A549 (cell line): Measurements from ENCODE around the gene SNTN. TPM values are rescaled to one million over a fixed set of nuclear protein-coding genes. Genes with fewer than 3 reads are reported as not detected.

Source experiments
- ATAC-seq, 2 experiments: fragments of 200-7000 bp in 1 of 2; fragments of >200 bp in 1 of 2; cut with Nextera tagmentation in 1 of 2; cut with Tn5 transposase in 1 of 2; 3 replicates each; pipeline versions ENCODE4 v1.8.0 to v1.9.1; 2018 to 2020; ENCODE audit warnings: mild to moderate bottlenecking in 1 of 2, moderate library complexity in 1 of 2
- CTCF ChIA-PET: fragments of 300-600 bp; sonication (Branson Sonifier 250); formaldehyde crosslinking; extraction: SDS; loops from one replicate; lab custom pipeline; 2021; ENCODE audit warnings: antibody characterized with exemption, inconsistent platforms; lab: Yijun Ruan, JAX
- POLR2A ChIA-PET: fragments of 350-600 bp; formaldehyde crosslinking; extraction: SDS; loops from one replicate; lab custom pipeline; 2021; ENCODE audit warnings: antibody characterized with exemption, inconsistent platforms; lab: Yijun Ruan, JAX
- DNase-seq, 2 experiments: peaks; one replicate each; pipeline versions ENCODE4 v3.0.0 to v3.0.0-alpha.2; 2011 to 2016; ENCODE audit warnings: low read depth in 1 of 2, low spot score in 1 of 2
- FAIRE-seq: peaks from 2 replicates; lab custom pipeline; 2011; peaks lifted over from hg19 to GRCh38; lab: Jason Lieb, UNC
- H3K27ac ChIP-seq, 2 experiments: fragments of >200 bp; sonication (Bioruptor Twin); formaldehyde crosslinking; 3 replicates each; pipeline ENCODE4 v1.5.1; 2016 to 2017
- H3K4me1 ChIP-seq: fragments of >200 bp; sonication (Bioruptor Twin); formaldehyde crosslinking; 3 replicates; pipeline ENCODE4 v1.6.1; 2016
- H3K4me2 ChIP-seq: fragments of >200 bp; sonication (Bioruptor Twin); formaldehyde crosslinking; 3 replicates; pipeline ENCODE4 v1.6.1; 2016
- H3K4me3 ChIP-seq: fragments of >200 bp; sonication (Bioruptor Twin); formaldehyde crosslinking; 3 replicates; pipeline ENCODE4 v1.5.1; 2016
- H3K9me3 ChIP-seq: fragments of >200 bp; sonication (Bioruptor Twin); formaldehyde crosslinking; 3 replicates; pipeline ENCODE4 v1.6.1; 2016
- ATOH8 ChIP-seq: fragments of 250-450 bp; sonication (Bioruptor Pico); IDR thresholded peaks from 2 replicates; pipeline ENCODE4 v1.5.0; 2020; ENCODE audit warnings: low read depth, mild to moderate bottlenecking, moderate library complexity
- CBX8 ChIP-seq: fragments of 200-600 bp; sonication (generic); IDR thresholded peaks from 2 replicates; pipeline ENCODE4 v1.6.1; 2016
- CEBPB ChIP-seq, 2 experiments: fragments of >200 bp in 1 of 2; sonication (Bioruptor Twin) in 1 of 2; formaldehyde crosslinking in 1 of 2; IDR thresholded peaks; 2 replicates each; pipeline ENCODE4 v1.6.1; 2012 to 2016
- CHD2 ChIP-seq: fragments of 150-350 bp; IDR thresholded peaks from 2 replicates; pipeline ENCODE4 v1.6.1; 2014; ENCODE audit warnings: low read length; ENCODE audit not compliant: partially characterized antibody
- ELK1 ChIP-seq: fragments of 150-350 bp; IDR thresholded peaks from 2 replicates; pipeline ENCODE4 v1.6.1; 2014; ENCODE audit warnings: low read depth, mild to moderate bottlenecking, low read length
- EP300 ChIP-seq, 2 experiments: fragments of >200 bp; sonication (Bioruptor Twin); formaldehyde crosslinking; IDR thresholded peaks; 2 replicates in 1 of 2; 3 replicates in 1 of 2; pipeline ENCODE4 v1.6.1; 2016 to 2017
- FOSB ChIP-seq: fragments of 250-450 bp; sonication (Bioruptor Pico); IDR thresholded peaks from 2 replicates; pipeline ENCODE4 v1.5.0; 2020; ENCODE audit warnings: mild to moderate bottlenecking, moderate library complexity
- FOSL2 ChIP-seq, 2 experiments: fragments of 450-650 bp in 1 of 2; fragments of >200 bp in 1 of 2; sonication (Bioruptor Twin) in 1 of 2; formaldehyde crosslinking; IDR thresholded peaks; 2 replicates each; pipeline versions ENCODE4 v1.5.0 to v1.6.1; 2016 to 2020; ENCODE audit warnings: mild to moderate bottlenecking in 1 of 2, moderate library complexity in 1 of 2
- FOXS1 ChIP-seq: fragments of 250-450 bp; sonication (Bioruptor Pico); IDR thresholded peaks from 2 replicates; pipeline ENCODE4 v1.5.0; 2020; ENCODE audit warnings: mild to moderate bottlenecking, moderate library complexity
- HDAC2 ChIP-seq: fragments of 200-600 bp; sonication (generic); IDR thresholded peaks from 2 replicates; pipeline ENCODE4 v1.6.1; 2016
- HES2 ChIP-seq: fragments of >200 bp; sonication (Bioruptor Twin); formaldehyde crosslinking; IDR thresholded peaks from 2 replicates; pipeline ENCODE4 v1.6.1; 2016
- KDM1A ChIP-seq: fragments of 200-600 bp; sonication (generic); IDR thresholded peaks from 2 replicates; pipeline ENCODE4 v1.6.1; 2016; ENCODE audit warnings: low read depth, mild to moderate bottlenecking
- MAFK ChIP-seq: fragments of 450-650 bp; IDR thresholded peaks from 2 replicates; pipeline ENCODE4 v1.6.1; 2014; ENCODE audit not compliant: partially characterized antibody
- MAZ ChIP-seq: fragments of 150-350 bp; IDR thresholded peaks from 2 replicates; pipeline ENCODE4 v1.6.1; 2014; ENCODE audit warnings: antibody characterized with exemption, low read depth, low read length, borderline replicate concordance
- MYC ChIP-seq: IDR thresholded peaks from 2 replicates; pipeline ENCODE4 v1.6.1; 2012; ENCODE audit warnings: mild to moderate bottlenecking, inconsistent platforms, low read length, improper control_type of control experiment, borderline replicate concordance
- NFE2L2 ChIP-seq: fragments of 150-350 bp; conservative IDR thresholded peaks from 2 replicates; pipeline ENCODE4 v1.6.1; 2014; ENCODE audit warnings: low read length
- NPAS2 ChIP-seq: fragments of 250-450 bp; sonication (Bioruptor Pico); IDR thresholded peaks from 2 replicates; pipeline ENCODE4 v1.8.0; 2022; ENCODE audit warnings: mild to moderate bottlenecking, moderate library complexity, borderline replicate concordance
- PHF8 ChIP-seq: fragments of 200-600 bp; sonication (generic); IDR thresholded peaks from 2 replicates; pipeline ENCODE4 v1.6.1; 2016; ENCODE audit warnings: low read depth, mild to moderate bottlenecking, antibody characterized with exemption, moderate library complexity, borderline replicate concordance
- POLR2AphosphoS2 ChIP-seq: conservative IDR thresholded peaks from 2 replicates; pipeline ENCODE4 v1.6.1; 2012; ENCODE audit warnings: low read length, improper control_type of control experiment, inconsistent platforms
- RAD21 ChIP-seq, 2 experiments: fragments of >200 bp in 1 of 2; sonication (Bioruptor Twin) in 1 of 2; formaldehyde crosslinking in 1 of 2; IDR thresholded peaks in 1 of 2; conservative IDR thresholded peaks in 1 of 2; 2 replicates in 1 of 2; 3 replicates in 1 of 2; pipeline ENCODE4 v1.6.1; 2012 to 2018; ENCODE audit warnings: inconsistent platforms in 1 of 2
- REST ChIP-seq: fragments of 200-600 bp; sonication (generic); IDR thresholded peaks from 2 replicates; pipeline ENCODE4 v1.6.1; 2016; ENCODE audit warnings: antibody characterized with exemption, mild to moderate bottlenecking, moderate library complexity
- SREBF2 ChIP-seq: fragments of 450-650 bp; IDR thresholded peaks from 2 replicates; pipeline ENCODE4 v1.6.1; 2014; ENCODE audit warnings: mild to moderate bottlenecking, moderate library complexity
- TP53 ChIP-seq: fragments of 250-450 bp; sonication (Bioruptor Pico); IDR thresholded peaks from 2 replicates; pipeline ENCODE4 v1.5.0; 2021; ENCODE audit warnings: mild to moderate bottlenecking, moderate library complexity
- ZC3H11A ChIP-seq: fragments of 450-650 bp; IDR thresholded peaks from 2 replicates; pipeline ENCODE4 v1.6.1; 2014; ENCODE audit warnings: antibody characterized with exemption, mild to moderate bottlenecking
- ZNF302 ChIP-seq: fragments of 250-450 bp; sonication (Bioruptor Pico); IDR thresholded peaks from 2 replicates; pipeline ENCODE4 v1.9.0; 2021; ENCODE audit warnings: inconsistent platforms, mild to moderate bottlenecking, moderate library complexity
- ZSCAN20 ChIP-seq: fragments of 250-450 bp; sonication (Bioruptor Pico); IDR thresholded peaks from 2 replicates; pipeline ENCODE4 v1.8.0; 2022; ENCODE audit warnings: mild to moderate bottlenecking, moderate library complexity
- WGBS: methylation state at CpG from one replicate; pipeline ENCODE4 v1.1.6; 2017; ENCODE audit errors: missing lambda C conversion rate; 5-methylcytosine and 5-hydroxymethylcytosine counted together
- polyA plus RNA-seq, 4 experiments: library from polyadenylated mRNA; depleted of rRNA in 3 of 4; stranded (reverse); fragments of >200 nt; fragmentation: RNase III in 1 of 4; extraction: RNeasy Plus Mini Kit Qiagen cat#74134 plus additional on column Dnase treatment in 1 of 4; gene quantifications; 2 replicates in 3 of 4; 3 replicates in 1 of 4; pipeline ENCODE4 v1.2.3, GENCODE V29; 2011 to 2017
- TF ChIP-seq, protein P1 (sequence below): fragments of >200 bp; sonication (Bioruptor Twin); formaldehyde crosslinking; IDR thresholded peaks from 3 replicates; pipeline ENCODE4 v1.5.1; 2016
- TF ChIP-seq, protein P2 (sequence below): fragments of 450-650 bp; IDR thresholded peaks from 2 replicates; pipeline ENCODE4 v1.6.1; 2014; ENCODE audit warnings: antibody characterized with exemption
- TF ChIP-seq, protein P3 (sequence below): IDR thresholded peaks from 2 replicates; pipeline ENCODE4 v1.6.1; 2012

Gene SNTN
- polyA plus RNA-seq, 2 of the 4 experiments (the other 2 are of a cell fraction), result not detected

DNA sequence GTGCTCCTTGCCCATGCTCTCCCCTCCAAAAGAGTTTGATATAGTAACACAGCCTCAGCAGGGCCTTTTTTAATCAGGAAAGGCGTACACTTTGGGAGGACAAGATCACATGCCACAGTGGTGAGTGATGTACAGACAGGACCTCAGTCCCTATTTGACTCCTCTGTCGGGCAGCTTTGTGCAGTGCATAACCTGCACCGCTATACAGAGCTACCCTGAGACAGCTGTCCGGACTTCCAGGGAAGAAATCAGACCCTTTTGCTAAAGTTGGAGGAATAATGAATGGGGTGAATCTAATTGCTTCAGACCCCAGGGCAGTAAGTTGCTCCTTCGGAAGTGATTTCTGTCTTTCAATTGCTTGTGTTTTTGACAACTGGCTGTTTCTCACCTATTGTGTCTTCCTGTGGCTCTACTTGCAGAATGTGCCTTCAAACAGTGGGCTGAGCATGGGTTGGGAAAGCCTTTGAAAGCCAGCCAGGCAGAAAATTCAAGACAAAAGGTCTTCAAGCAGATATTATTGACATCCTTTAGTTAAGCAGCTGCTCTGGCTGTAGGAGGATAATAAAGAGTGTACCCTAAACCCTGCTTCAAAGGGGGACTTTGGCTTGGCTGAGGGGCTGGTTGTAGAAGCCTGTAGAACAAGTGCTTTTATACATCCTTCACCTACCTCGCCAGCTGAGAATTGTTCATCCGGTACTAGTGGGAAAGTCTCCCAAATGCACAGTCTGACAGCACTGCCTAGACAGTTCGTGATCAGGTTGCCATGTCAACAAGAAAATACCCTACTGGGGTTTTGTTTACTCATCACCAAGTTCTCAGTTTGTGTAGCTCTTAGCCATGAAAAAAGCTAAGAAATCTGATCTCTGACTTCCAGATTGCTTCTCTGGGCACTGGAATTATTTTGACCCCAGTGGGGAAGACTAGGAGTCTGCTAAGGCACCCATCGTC is 35.1 kb downstream of the SNTN start:
- H3K27ac ChIP-seq, result no peak overlapping the region
- POLR2A ChIA-PET, result no interaction called here
- FAIRE-seq, result no peak
- H3K4me3 ChIP-seq, result no peak overlapping the region
- H3K4me2 ChIP-seq, result no peak overlapping the region
- TF ChIP-seq MYC, result no peak
- TF ChIP-seq FOSB (CRISPR knock-in tag), result no peak
- TF ChIP-seq TP53 (CRISPR knock-in tag), result no peak
- TF ChIP-seq FOXS1 (CRISPR knock-in tag), result no peak
- TF ChIP-seq ELK1, result no peak
- TF ChIP-seq MAFK, result no peak
- TF ChIP-seq HDAC2, result no peak
- TF ChIP-seq, protein P1, sequence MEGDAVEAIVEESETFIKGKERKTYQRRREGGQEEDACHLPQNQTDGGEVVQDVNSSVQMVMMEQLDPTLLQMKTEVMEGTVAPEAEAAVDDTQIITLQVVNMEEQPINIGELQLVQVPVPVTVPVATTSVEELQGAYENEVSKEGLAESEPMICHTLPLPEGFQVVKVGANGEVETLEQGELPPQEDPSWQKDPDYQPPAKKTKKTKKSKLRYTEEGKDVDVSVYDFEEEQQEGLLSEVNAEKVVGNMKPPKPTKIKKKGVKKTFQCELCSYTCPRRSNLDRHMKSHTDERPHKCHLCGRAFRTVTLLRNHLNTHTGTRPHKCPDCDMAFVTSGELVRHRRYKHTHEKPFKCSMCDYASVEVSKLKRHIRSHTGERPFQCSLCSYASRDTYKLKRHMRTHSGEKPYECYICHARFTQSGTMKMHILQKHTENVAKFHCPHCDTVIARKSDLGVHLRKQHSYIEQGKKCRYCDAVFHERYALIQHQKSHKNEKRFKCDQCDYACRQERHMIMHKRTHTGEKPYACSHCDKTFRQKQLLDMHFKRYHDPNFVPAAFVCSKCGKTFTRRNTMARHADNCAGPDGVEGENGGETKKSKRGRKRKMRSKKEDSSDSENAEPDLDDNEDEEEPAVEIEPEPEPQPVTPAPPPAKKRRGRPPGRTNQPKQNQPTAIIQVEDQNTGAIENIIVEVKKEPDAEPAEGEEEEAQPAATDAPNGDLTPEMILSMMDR, result no peak
- no peak for TF ChIP-seq CBX8
- no peak for TF ChIP-seq NPAS2 (CRISPR knock-in tag)
- no peak for TF ChIP-seq RAD21 (conservative IDR thresholded peaks at IDR 0.05 in 1 of 2, IDR thresholded peaks at IDR 0.05 in 1 of 2)
- no peak for TF ChIP-seq NFE2L2
- TF ChIP-seq ZNF302 (CRISPR knock-in tag), result no peak
- TF ChIP-seq CEBPB (IDR thresholded peaks at IDR 0.05), result no peak
- TF ChIP-seq CHD2, result no peak
- TF ChIP-seq ATOH8 (CRISPR knock-in tag), result no peak
- TF ChIP-seq, protein P2, sequence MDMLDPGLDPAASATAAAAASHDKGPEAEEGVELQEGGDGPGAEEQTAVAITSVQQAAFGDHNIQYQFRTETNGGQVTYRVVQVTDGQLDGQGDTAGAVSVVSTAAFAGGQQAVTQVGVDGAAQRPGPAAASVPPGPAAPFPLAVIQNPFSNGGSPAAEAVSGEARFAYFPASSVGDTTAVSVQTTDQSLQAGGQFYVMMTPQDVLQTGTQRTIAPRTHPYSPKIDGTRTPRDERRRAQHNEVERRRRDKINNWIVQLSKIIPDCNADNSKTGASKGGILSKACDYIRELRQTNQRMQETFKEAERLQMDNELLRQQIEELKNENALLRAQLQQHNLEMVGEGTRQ, result no peak
- TF ChIP-seq ZSCAN20 (CRISPR knock-in tag), result no peak
- TF ChIP-seq KDM1A, result no peak
- TF ChIP-seq, protein P3, sequence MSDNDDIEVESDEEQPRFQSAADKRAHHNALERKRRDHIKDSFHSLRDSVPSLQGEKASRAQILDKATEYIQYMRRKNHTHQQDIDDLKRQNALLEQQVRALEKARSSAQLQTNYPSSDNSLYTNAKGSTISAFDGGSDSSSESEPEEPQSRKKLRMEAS, result no peak
- H3K9me3 ChIP-seq, result no peaks in the 10 kb centered on the region
- no peaks in the 10 kb centered on the region for H3K4me1 ChIP-seq
- CTCF ChIA-PET, result no interaction called here
- no peak for ATAC-seq
- no peak for DNase-seq
- 46% methylated on average over 9 of the region's 9 CpGs for WGBS

- Histone ChIP-seq H3K27ac (no peak overlapping the region), H3K4me1 (no peaks in the 10 kb centered on the region), H3K4me2 (no peak overlapping the region), H3K4me3 (no peak overlapping the region), H3K9me3 (no peaks in the 10 kb centered on the region)
- ChIA-PET CTCF (no interaction called here), POLR2A (no interaction called here)
- DNase-seq, result no peak
- FAIRE-seq, result no peak
- ATAC-seq, result no peak
- 0% methylated on average over 1 of the region's 1 CpG for WGBS
- TF ChIP-seq FOXS1 (CRISPR knock-in tag) (no peak), KDM1A (no peak), PHF8 (no peak), SREBF2 (no peak), FOSL2 (IDR thresholded peaks at IDR 0.05) (no peak), FOSL2 (CRISPR knock-in tag; IDR thresholded peaks at IDR 0.05) (no peak), ZC3H11A (no peak), HES2 (no peak), MAZ (no peak), EP300 (IDR thresholded peaks at IDR 0.05) (no peak), REST (no peak), POLR2AphosphoS2 (no peak)
Measured at GRCh38 chr3:63689285-63689684, 36.8 kb downstream of the SNTN start.
